ENCODE results near the gene ATP6V1G2.

The ATP6V1G2 gene

DNA sequence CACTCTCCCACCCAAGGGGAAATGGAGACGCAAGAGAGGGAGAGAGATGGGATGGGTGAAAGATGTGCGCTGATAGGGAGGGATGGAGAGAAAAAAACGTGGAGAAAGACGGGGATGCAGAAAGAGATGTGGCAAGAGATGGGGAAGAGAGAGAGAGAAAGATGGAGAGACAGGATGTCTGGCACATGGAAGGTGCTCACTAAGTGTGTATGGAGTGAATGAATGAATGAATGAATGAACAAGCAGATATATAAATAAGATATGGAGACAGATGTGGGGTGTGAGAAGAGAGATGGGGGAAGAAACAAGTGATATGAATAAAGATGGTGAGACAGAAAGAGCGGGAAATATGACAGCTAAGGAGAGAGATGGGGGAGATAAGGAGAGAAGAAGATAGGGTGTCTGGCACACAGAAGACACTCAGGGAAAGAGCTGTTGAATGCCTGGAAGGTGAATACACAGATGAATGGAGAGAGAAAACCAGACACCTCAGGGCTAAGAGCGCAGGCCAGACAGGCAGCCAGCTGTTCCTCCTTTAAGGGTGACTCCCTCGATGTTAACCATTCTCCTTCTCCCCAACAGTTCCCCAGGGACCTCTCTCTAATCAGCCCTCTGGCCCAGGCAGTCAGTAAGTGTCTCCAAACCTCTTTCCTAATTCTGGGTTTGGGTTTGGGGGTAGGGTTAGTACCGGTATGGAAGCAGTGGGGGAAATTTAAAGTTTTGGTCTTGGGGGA, 29.7 kb upstream of the ATP6V1G2 start:
- no peak for DNase-seq (ENCODE audit: low read depth in 1 of 2, low spot score in 1 of 2)

DNA sequence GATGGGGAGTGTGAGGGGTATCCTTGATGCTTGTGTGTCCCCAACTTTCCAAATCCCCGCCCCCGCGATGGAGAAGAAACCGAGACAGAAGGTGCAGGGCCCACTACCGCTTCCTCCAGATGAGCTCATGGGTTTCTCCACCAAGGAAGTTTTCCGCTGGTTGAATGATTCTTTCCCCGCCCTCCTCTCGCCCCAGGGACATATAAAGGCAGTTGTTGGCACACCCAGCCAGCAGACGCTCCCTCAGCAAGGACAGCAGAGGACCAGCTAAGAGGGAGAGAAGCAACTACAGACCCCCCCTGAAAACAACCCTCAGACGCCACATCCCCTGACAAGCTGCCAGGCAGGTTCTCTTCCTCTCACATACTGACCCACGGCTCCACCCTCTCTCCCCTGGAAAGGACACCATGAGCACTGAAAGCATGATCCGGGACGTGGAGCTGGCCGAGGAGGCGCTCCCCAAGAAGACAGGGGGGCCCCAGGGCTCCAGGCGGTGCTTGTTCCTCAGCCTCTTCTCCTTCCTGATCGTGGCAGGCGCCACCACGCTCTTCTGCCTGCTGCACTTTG, 29.0 kb upstream of the ATP6V1G2 start, which contains the start of gene TNF:
Gene TNF (plus strand): TSS at position 231 of the 567 bp plus-strand sequence. CDS start 177 bp downstream, at position 408.
- DNase-seq (ENCODE audit: low read depth in 1 of 2, low spot score in 1 of 2) = peak; percentile 83 to 92

DNA sequence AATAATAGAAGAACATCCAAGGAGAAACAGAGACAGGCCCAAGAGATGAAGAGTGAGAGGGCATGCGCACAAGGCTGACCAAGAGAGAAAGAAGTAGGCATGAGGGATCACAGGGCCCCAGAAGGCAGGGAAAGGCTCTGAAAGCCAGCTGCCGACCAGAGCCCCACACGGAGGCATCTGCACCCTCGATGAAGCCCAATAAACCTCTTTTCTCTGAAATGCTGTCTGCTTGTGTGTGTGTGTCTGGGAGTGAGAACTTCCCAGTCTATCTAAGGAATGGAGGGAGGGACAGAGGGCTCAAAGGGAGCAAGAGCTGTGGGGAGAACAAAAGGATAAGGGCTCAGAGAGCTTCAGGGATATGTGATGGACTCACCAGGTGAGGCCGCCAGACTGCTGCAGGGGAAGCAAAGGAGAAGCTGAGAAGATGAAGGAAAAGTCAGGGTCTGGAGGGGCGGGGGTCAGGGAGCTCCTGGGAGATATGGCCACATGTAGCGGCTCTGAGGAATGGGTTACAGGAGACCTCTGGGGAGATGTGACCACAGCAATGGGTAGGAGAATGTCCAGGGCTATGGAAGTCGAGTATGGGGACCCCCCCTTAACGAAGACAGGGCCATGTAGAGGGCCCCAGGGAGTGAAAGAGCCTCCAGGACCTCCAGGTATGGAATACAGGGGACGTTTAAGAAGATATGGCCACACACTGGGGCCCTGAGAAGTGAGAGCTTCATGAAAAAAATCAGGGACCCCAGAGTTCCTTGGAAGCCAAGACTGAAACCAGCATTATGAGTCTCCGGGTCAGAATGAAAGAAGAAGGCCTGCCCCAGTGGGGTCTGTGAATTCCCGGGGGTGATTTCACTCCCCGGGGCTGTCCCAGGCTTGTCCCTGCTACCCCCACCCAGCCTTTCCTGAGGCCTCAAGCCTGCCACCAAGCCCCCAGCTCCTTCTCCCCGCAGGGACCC, 28.0 kb upstream of the ATP6V1G2 start:
- DNase-seq (ENCODE audit: low read depth in 1 of 2, low spot score in 1 of 2) = no peak

DNA sequence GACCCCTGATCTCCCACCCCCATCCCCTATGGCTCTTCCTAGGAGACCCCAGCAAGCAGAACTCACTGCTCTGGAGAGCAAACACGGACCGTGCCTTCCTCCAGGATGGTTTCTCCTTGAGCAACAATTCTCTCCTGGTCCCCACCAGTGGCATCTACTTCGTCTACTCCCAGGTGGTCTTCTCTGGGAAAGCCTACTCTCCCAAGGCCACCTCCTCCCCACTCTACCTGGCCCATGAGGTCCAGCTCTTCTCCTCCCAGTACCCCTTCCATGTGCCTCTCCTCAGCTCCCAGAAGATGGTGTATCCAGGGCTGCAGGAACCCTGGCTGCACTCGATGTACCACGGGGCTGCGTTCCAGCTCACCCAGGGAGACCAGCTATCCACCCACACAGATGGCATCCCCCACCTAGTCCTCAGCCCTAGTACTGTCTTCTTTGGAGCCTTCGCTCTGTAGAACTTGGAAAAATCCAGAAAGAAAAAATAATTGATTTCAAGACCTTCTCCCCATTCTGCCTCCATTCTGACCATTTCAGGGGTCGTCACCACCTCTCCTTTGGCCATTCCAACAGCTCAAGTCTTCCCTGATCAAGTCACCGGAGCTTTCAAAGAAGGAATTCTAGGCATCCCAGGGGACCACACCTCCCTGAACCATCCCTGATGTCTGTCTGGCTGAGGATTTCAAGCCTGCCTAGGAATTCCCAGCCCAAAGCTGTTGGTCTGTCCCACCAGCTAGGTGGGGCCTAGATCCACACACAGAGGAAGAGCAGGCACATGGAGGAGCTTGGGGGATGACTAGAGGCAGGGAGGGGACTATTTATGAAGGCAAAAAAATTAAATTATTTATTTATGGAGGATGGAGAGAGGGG, 27.1 kb upstream of the ATP6V1G2 start:
- no peak for DNase-seq (ENCODE audit: low read depth in 1 of 2, low spot score in 1 of 2)

DNA sequence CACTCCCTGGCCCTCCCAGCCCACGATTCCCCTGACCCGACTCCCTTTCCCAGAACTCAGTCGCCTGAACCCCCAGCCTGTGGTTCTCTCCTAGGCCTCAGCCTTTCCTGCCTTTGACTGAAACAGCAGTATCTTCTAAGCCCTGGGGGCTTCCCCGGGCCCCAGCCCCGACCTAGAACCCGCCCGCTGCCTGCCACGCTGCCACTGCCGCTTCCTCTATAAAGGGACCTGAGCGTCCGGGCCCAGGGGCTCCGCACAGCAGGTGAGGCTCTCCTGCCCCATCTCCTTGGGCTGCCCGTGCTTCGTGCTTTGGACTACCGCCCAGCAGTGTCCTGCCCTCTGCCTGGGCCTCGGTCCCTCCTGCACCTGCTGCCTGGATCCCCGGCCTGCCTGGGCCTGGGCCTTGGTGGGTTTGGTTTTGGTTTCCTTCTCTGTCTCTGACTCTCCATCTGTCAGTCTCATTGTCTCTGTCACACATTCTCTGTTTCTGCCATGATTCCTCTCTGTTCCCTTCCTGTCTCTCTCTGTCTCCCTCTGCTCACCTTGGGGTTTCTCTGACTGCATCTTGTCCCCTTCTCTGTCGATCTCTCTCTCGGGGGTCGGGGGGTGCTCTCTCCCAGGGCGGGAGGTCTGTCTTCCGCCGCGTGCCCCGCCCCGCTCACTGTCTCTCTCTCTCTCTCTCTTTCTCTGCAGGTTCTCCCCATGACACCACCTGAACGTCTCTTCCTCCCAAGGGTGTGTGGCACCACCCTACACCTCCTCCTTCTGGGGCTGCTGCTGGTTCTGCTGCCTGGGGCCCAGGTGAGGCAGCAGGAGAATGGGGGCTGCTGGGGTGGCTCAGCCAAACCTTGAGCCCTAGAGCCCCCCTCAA, 25.9 kb upstream of the ATP6V1G2 start, which contains the start of gene LTA:
Gene LTA (plus strand): TSS at position 249 of the 871 bp plus-strand sequence. CDS start 454 bp downstream, at position 703.
- peak; percentile 71 to 74 for DNase-seq (ENCODE audit: low read depth in 1 of 2, low spot score in 1 of 2)

DNA sequence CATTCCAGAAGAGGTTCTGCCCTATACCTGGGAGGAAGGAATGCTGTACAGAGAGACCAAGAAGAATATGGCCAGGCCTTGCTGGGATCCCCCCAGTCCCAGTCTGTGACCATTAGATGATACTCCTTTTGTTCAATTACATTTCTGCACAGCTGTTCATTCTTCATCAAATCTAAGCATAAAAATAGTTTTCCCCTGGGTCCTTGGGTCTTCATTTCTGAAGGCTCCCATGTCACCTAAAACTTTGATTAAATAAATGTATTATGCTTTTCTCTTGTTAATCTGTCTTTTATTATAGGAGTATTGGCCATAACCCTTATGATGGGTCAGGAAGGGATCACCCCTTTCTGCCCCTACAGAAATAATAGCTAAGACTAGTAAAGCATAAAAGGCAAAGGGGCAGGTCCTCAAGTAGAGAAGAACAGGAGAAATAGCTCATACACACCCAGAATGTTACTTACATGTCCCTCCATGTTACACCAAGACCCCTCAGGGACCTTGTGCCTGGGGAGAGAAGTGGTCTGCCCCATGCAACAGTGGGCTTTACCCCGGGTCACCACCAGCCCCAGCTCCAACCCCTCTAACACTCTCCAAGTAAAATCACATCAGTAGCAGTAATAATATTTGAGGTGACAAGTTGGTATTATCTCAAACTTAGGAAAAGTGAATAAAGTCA, 23.6 kb upstream of the ATP6V1G2 start:
- DNase-seq (ENCODE audit: low read depth in 1 of 2, low spot score in 1 of 2) = no peak

DNA sequence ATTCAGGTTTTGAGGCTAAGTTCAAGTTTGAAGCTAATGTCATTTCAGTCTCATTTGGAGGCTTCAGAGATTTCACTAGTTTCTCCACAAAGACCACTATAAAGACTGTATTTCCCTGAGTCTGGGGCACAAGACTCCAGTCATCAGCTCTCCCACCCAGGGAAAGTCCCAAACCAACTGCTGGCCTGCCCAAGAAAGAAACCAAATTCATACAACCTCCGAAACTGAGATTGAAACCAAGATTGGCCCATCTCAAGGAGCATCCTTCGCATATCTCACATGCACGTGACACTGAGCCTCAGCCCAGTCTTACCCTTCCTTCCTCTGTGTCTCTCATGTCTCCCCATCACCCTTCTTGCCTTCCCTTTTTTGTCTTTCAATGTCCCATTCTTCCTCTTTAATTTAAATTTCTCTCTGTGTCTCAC, 22.1 kb upstream of the ATP6V1G2 start:
- peak in 1 of 2 donors; percentile 80 for DNase-seq (ENCODE audit: low read depth in 1 of 2, low spot score in 1 of 2)

DNA sequence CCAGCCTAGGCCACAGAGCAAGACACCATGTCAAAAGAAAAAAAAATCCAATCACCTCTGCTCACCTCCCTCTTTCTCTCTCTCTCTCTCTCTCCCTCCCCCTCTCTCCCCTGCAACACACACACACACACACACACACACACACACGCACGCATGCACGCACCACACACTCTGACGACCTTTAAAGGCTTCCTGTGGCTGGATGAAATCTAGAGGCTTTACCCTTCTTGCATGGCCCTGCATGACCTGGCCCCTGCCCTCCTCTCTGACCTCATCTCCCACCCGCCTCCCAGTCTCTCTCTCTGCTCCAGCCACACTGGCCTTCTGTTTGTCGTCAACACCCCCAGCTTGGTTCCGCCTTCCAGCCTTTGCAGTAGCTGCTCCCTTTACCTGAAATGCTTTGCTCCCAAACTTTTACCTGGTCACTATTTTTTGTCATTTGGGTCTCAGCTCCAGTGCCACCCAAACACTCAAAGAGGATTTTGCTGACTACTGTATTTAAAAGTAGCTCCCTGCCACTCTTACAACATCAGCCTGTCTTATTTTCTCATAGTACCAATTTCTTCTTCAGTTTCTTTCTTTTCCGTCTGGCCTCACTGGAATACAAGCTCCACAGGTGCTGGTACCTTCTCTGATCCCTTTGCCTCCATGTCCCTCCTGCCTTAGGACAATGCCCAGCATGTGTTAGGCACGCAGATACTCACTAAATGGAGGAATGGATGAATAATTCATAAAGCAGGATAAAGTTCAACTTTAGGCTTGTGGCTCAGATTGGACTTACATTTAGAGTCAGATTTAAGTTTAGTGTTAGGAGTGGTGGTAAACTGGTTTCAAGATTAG, 21.3 kb upstream of the ATP6V1G2 start:
- no peak for DNase-seq (ENCODE audit: low read depth in 1 of 2, low spot score in 1 of 2)

DNA sequence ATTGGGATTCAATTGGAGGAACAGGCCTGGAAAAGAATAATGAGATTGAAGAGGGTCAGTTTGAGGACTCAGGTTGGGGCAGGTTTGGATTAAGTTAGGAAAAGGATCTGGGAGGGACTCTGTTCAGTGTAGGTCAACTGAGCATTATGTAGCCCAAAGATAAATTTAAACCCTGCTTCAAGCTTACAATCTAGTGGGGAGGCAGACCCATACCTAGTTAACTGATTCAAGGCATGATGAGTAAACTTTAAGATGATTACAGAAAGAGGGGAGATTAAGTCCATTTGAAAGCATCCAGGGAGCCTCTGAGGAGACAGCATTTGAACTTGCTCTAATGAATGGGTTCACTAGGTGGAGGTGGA, 14.3 kb upstream of the ATP6V1G2 start:
- no peak for DNase-seq (ENCODE audit: low read depth in 1 of 2, low spot score in 1 of 2)

DNA sequence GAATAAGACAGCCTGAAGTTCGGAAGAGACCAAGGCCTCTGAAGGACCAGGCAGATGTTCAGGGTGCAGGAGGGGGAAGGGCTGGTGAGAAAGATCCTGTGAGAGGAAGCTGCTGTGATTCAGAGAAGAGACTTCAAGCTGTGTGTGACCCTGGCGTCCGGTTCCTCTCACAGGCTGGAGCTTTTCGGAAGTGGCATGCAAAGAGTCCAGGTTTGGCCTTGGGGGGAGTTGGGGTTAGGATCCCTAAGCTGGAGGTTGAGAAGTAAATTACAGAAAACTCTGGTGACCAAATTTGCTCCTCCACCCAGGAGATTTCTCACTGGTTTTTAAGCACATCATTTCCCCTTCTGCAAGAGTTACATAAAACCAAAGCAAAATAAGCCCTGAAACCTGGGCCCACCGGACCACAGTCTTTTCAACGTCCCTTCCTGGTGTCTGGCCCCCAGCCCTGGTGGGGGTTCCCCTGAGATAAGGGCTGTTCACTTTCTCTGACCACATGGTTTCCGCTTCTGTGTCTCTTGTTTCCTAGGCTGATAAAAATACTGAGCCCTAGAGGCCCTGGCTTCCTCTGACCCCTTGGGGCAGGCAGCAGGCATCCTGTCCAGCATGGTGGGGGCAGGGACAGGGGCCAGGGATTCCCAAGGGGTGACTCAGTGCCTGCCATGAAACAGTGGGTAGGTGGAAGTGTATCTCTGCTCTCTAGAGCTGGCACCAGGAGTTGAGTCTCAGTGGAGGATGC, 13.7 kb upstream of the ATP6V1G2 start:
- DNase-seq (ENCODE audit: low read depth in 1 of 2, low spot score in 1 of 2) = no peak

DNA sequence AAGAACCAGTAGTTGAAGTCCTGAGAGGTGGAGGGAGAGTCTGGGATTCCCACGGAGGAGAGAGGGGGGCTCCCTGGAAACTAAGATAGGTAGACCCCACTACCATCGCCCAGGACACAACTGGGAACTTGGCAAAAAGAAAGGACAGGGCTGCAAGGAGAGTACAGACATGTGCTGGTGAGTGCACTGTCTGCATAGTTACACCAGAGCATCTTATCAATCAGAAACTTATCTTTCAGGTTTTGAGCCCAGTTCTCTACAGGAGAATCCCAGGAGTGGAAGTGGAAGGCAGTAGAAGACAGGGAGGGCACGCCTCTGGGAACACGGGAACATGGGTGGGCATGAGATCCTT, 13.2 kb upstream of the ATP6V1G2 start:
- no peak for DNase-seq (ENCODE audit: low read depth in 1 of 2, low spot score in 1 of 2)

DNA sequence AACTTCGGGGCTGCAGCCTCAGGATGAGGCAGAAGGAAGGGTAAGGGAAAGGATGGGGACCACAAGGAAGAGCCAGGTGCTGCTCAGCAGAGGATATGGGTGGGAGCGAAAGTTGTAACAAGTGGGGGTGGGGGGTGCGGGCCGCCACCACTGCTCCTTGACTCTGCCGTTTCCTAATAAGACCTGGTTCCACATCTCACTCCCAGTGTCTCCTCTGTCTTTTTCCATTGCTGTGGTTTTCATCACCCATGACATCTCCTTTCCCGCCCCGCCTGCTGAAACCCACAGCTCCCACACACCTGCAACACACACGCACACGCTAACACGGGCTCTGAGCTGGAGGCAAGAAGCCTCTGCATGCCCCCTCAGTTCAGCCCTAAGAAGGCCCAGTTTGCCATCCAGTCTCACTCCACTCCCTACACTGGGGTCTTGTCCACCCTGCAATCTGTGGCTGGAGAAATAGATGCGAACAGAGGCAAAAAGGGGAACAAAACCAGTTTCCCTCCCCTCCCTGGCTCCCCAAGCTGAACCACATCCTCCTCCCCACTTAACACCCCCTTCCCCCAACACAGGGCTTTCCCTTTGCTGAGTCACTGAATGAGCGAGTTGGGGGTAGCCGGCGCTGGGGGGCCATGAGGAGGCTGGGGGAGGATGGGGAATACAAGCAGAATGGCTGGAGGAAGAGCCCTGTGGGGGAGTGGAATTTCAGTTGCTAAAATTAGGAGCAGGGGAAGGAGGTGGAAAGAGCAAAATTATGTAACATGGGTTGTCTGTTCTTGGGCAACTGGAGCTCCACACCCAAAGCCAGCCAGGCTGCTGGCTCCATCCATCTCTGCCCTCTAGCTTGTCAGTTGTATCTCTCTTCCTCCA, 12.5 kb upstream of the ATP6V1G2 start:
- DNase-seq (ENCODE audit: low read depth in 1 of 2, low spot score in 1 of 2) = peak in 1 of 2 donors; percentile 77

DNA sequence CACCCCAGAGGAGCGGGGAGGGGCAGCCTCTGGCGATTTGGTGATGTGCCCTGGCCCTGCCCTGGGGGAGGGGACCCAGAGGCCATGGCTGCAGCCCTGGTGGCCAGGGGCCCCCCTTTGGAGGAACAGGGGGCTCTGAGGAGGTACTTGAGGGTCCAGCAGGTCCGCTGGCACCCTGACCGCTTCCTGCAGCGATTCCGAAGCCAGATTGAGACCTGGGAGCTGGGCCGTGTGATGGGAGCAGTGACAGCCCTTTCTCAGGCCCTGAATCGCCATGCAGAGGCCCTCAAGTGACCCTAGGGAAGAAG, 11.9 kb upstream of the ATP6V1G2 start:
- no peak for DNase-seq (ENCODE audit: low read depth in 1 of 2, low spot score in 1 of 2)

DNA sequence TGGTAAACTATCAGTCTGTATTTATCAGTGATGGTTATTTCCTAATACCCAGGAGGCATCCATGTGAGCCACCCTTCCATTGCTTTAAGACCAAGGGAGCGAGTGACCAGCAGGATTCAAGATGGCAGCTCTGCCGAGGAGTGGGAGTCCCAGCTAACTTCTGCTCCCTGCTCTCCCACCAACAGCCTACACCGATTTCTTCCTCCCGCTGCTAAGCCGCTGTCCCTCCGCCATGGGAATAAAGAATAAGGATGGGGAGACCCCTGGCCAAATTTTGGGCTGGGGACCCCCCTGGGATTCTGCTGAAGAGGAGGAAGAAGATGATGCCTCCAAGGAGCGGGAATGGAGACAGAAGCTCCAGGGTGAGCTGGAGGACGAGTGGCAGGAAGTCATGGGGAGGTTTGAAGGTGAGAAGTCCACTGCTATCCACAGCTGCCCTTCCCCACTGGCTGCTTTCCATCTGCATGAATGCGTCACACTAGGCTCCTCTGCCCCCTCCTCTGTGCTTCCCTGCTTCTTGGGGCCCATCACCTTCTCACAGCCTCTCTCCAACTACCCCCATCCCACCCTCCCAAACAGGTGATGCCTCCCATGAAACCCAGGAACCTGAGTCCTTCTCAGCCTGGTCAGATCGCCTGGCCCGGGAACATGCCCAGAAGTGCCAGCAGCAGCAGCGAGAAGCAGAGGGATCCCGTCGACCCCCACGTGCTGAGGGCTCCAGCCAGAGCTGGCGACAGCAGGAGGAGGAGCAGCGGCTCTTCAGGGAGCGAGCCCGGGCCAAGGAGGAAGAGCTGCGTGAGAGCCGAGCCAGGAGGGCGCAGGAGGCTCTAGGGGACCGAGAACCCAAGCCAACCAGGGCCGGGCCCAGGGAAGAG, 11.3 kb upstream of the ATP6V1G2 start:
- no peak for DNase-seq (ENCODE audit: low read depth in 1 of 2, low spot score in 1 of 2)

DNA sequence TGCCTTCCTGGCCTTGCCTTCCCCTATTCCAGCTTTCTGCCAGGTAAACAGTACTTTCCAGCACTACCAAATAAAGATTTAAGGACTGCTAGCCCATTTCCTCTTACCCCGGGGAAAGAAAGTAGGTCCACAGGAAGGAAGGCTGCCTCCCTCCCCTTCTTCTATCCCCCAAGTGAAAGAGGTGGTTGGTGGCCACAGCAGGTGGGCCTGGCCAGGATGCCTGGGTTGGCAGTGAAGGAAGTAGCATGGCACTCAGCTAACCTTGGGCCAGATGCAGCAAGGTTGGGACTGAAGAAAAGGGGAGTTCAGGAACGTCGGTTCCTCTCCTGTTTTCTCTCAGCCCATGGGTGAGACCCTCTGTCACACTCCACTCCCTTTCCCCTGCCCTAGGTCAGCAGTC, 9.9 kb upstream of the ATP6V1G2 start:
- DNase-seq (ENCODE audit: low read depth in 1 of 2, low spot score in 1 of 2) = no peak

DNA sequence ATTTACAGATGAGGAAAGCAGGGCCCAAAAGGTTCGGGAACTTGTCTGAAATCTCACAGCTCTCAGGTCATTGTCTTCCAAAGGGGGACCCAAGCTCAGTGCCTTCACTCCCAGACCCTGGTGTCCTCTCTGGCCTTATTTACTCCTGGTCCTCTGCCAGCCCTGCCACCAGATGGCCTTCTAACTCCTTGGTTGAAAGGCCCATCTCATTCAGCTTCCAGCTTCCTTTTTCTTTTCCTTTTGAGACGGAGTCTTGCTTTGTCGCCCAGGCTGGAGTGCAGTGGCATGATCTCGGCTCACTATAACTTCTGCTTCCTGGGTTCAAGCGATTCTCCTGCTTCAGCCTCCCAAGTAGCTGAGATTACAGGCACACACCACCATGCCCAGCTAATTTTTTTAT, 5.0 kb upstream of the ATP6V1G2 start:
- DNase-seq (ENCODE audit: low read depth in 1 of 2, low spot score in 1 of 2) = peak in 1 of 2 donors; percentile 60
